HEK293 (cell line): ENCODE results near the gene C14orf132.

ENCODE experiments used
- YY2 ChIP-seq: fragments of 450-650 bp; formaldehyde crosslinking; IDR thresholded peaks from 2 replicates; pipeline ENCODE4 v1.5.1; 2016; ENCODE audit warnings: missing biosample characterization, missing genetic modification characterization
- ZNF302 ChIP-seq: fragments of 450-650 bp; formaldehyde crosslinking; IDR thresholded peaks from 2 replicates; pipeline ENCODE4 v1.5.1; 2016; ENCODE audit warnings: missing biosample characterization, missing genetic modification characterization, low read depth
- ZNF324 ChIP-seq: fragments of 450-650 bp; formaldehyde crosslinking; IDR thresholded peaks from 2 replicates; pipeline ENCODE4 v1.5.1; 2016; ENCODE audit warnings: missing biosample characterization, missing genetic modification characterization
- ZNF571 ChIP-seq: fragments of 450-650 bp; formaldehyde crosslinking; IDR thresholded peaks from 2 replicates; pipeline ENCODE4 v1.5.0; 2017; ENCODE audit warnings: missing biosample characterization, missing genetic modification characterization
- ZNF654 ChIP-seq: fragments of 450-650 bp; formaldehyde crosslinking; IDR thresholded peaks from 2 replicates; pipeline ENCODE4 v1.5.1; 2016; ENCODE audit warnings: low read depth, missing biosample characterization, missing genetic modification characterization
- TF ChIP-seq, protein P1 (sequence below): fragments of 450-650 bp; formaldehyde crosslinking; IDR thresholded peaks from 2 replicates; pipeline ENCODE4 v1.5.1; 2016; ENCODE audit warnings: missing biosample characterization, missing genetic modification characterization
- TF ChIP-seq, protein P2 (sequence below): fragments of 450-650 bp; formaldehyde crosslinking; IDR thresholded peaks from 2 replicates; pipeline ENCODE4 v1.5.1; 2016; ENCODE audit warnings: missing biosample characterization, missing genetic modification characterization

DNA sequence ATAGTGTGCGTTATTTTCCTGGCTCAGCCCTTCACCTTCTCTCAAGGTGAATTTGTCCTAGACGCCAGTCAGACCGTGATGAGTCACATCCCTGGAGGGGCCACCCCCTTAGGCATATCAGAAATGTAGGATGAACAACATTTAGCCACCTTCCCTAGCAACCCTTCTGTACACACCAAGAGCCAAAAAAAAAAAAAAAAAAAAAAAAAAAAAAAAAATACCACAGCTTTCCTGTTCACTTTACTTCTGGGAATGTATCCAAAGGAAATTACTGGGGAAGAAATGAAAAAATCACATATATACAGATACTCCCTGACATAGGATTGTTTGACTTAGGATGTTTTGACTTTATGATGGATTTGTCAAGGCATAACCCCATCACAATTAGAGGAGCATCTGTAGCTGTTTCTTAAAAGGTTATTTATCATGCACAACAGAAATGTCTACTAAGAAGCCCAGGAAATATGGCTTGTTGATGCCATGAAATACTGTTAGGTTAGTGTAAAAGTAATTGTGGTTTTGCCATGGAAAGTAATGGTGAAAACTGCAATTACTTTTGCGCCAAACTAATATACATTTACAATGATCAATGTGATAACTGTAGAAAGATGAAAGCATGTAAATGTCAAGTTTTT is 97.3 kb downstream of the C14orf132 start:
- TF ChIP-seq, protein P1, sequence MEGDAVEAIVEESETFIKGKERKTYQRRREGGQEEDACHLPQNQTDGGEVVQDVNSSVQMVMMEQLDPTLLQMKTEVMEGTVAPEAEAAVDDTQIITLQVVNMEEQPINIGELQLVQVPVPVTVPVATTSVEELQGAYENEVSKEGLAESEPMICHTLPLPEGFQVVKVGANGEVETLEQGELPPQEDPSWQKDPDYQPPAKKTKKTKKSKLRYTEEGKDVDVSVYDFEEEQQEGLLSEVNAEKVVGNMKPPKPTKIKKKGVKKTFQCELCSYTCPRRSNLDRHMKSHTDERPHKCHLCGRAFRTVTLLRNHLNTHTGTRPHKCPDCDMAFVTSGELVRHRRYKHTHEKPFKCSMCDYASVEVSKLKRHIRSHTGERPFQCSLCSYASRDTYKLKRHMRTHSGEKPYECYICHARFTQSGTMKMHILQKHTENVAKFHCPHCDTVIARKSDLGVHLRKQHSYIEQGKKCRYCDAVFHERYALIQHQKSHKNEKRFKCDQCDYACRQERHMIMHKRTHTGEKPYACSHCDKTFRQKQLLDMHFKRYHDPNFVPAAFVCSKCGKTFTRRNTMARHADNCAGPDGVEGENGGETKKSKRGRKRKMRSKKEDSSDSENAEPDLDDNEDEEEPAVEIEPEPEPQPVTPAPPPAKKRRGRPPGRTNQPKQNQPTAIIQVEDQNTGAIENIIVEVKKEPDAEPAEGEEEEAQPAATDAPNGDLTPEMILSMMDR (tag by site-specific recombination) = no peak
- TF ChIP-seq, protein P2, sequence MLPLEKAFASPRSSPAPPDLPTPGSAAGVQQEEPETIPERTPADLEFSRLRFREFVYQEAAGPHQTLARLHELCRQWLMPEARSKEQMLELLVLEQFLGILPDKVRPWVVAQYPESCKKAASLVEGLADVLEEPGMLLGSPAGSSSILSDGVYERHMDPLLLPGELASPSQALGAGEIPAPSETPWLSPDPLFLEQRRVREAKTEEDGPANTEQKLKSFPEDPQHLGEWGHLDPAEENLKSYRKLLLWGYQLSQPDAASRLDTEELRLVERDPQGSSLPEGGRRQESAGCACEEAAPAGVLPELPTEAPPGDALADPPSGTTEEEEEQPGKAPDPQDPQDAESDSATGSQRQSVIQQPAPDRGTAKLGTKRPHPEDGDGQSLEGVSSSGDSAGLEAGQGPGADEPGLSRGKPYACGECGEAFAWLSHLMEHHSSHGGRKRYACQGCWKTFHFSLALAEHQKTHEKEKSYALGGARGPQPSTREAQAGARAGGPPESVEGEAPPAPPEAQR (tag by site-specific recombination) = no peak
- TF ChIP-seq ZNF324 (tag by site-specific recombination) = no peak
- TF ChIP-seq YY2 (tag by site-specific recombination) = no peak
- no peak for TF ChIP-seq ZNF571 (tag by site-specific recombination)
- no peak for TF ChIP-seq ZNF654
- TF ChIP-seq ZNF302 (tag by site-specific recombination) = no peak
